ENCODE measurements around the gene FREY1.

The FREY1 gene

GRCh38 chr11:45928535-45929215, 21.6 kb upstream of the FREY1 start:
- no peak for DNase-seq (ENCODE audit: low read depth)

GRCh38 chr11:45927684-45928413, 20.8 kb upstream of the FREY1 start:
- no peak for DNase-seq (ENCODE audit: low read depth)

- DNase-seq (ENCODE audit: low read depth), result no peak
Observed at GRCh38 chr11:45927332-45927683, 20.2 kb upstream of the FREY1 start.

- DNase-seq (ENCODE audit: low read depth), result no peak
Observed at GRCh38 chr11:45926536-45927331, 19.7 kb upstream of the FREY1 start.

- DNase-seq (ENCODE audit: low read depth), result no peak
Observed at GRCh38 chr11:45926001-45926401, 18.9 kb upstream of the FREY1 start.

- DNase-seq (ENCODE audit: low read depth), result no peak
Observed at GRCh38 chr11:45925550-45925949, 18.5 kb upstream of the FREY1 start.

GRCh38 chr11:45924927-45925326, 17.9 kb upstream of the FREY1 start:
- no peak for DNase-seq (ENCODE audit: low read depth)

- no peak for DNase-seq (ENCODE audit: low read depth)
Observed at GRCh38 chr11:45924036-45924915, 17.2 kb upstream of the FREY1 start.

GRCh38 chr11:45922425-45923082, 15.5 kb upstream of the FREY1 start, which contains the start of gene LARGE2:
Gene LARGE2, plus strand, starts transcription at chr11:45922656. Its CDS starts 227 bp downstream, at chr11:45922883.
- no peak for DNase-seq (ENCODE audit: low read depth)

GRCh38 chr11:45921561-45922424, 14.7 kb upstream of the FREY1 start:
- no peak for DNase-seq (ENCODE audit: low read depth)

GRCh38 chr11:45920531-45921477, 13.7 kb upstream of the FREY1 start:
- DNase-seq (ENCODE audit: low read depth), result no peak

- no peak for DNase-seq (ENCODE audit: low read depth)
Observed at GRCh38 chr11:45919806-45920530, 12.9 kb upstream of the FREY1 start.

- no peak for DNase-seq (ENCODE audit: low read depth)
Observed at GRCh38 chr11:45918962-45919675, 12.0 kb upstream of the FREY1 start.

- no peak for DNase-seq (ENCODE audit: low read depth)
Observed at GRCh38 chr11:45918331-45918941, 11.4 kb upstream of the FREY1 start.

GRCh38 chr11:45917623-45918330, 10.7 kb upstream of the FREY1 start, which contains the start of gene PEX16:
Gene PEX16, minus strand, starts transcription at chr11:45917877. Its CDS starts 66 bp downstream, at chr11:45917811.
- peak; percentile 91 for DNase-seq (ENCODE audit: low read depth)

- DNase-seq (ENCODE audit: low read depth), result no peak
Observed at GRCh38 chr11:45917286-45917622, 10.2 kb upstream of the FREY1 start.

- DNase-seq (ENCODE audit: low read depth), result no peak
Observed at GRCh38 chr11:45915446-45915845, 8.4 kb upstream of the FREY1 start.
